GM19193 (cell line): ENCODE measurements around the gene SLX4IP.

Experiments used
- POLR2A ChIP-seq: IDR thresholded peaks from 4 replicates; pipeline ENCODE4 v1.6.1; 2011; ENCODE audit not compliant: insufficient read depth, insufficient read length; ENCODE audit errors: extremely low read depth

SLX4IP gene

GRCh38 chr20:10423735-10424134, 11.4 kb upstream of the SLX4IP start:
- TF ChIP-seq POLR2A = no peak

GRCh38 chr20:10427060-10427692, 7.9 kb upstream of the SLX4IP start:
- TF ChIP-seq POLR2A = no peak

GRCh38 chr20:10428008-10428407, 7.1 kb upstream of the SLX4IP start:
- TF ChIP-seq POLR2A = no peak

- TF ChIP-seq POLR2A = no peak
These were observed 5.6 kb upstream of the SLX4IP start for GRCh38 chr20:10429443-10429981.

GRCh38 chr20:10430000-10430466, 5.1 kb upstream of the SLX4IP start:
- no peak for TF ChIP-seq POLR2A

GRCh38 chr20:10430704-10431103, 4.4 kb upstream of the SLX4IP start:
- no peak for TF ChIP-seq POLR2A

GRCh38 chr20:10432079-10432478, 3.0 kb upstream of the SLX4IP start:
- no peak for TF ChIP-seq POLR2A

DNA sequence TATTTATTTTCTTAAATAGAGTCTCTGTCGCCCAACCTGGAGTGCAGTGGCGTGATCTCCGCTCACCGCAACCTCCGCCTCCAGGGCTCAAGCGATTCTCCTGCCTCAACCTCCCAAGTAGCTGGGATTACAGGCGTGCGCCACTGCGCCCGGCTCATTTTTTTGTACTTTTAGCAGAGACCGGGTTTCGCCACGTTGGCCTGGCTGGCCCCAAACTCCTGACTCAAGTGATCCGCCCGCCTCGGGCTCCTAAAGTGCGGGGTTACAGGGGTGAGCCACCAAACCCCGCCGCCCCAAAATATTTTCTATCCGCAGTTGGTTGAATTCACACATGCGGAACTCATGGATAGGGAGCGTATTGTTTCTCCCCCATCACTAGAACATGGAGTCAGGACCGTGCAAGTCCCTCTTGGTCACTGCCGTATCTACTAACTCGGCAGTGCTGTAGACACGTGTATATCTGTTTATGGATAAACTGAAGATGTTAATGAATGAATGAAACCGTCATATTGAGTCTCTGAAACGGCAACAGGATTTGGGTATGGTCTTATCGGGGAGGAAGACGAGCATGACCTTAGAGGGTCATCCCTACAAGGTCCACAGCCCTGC, 2.0 kb upstream of the SLX4IP start:
- no peak for TF ChIP-seq POLR2A

GRCh38 chr20:10433623-10434466, 1.3 kb upstream of the SLX4IP start, which contains the start of gene MKKS:
Gene MKKS (minus strand): TSS chr20:10434222. CDS start chr20:10413514, 20,708 bp downstream.
- peak; percentile 56 for TF ChIP-seq POLR2A

DNA sequence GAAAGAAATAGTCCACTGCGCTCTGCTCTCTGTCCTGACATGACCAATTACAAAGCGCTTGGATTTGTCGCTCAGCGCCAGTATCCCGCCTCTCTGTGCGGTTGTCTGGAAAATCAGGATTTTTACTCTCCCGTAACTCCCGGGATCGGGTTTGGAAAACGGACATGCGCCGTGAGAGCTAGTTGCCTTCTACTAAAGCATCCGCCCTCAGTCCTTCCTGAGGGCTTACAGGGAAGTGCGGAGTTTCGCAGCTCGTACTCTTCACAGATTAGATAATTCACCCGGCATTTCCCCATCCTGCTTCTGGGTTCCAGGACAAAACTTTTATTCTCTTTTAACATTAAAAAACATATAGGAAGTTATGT, 656 bp upstream of the SLX4IP start:
- peak; percentile 63 for TF ChIP-seq POLR2A

- TF ChIP-seq POLR2A = no peak
These were observed 1.1 kb downstream of the SLX4IP start for GRCh38 chr20:10436053-10436699.

- no peak for TF ChIP-seq POLR2A
These were observed 3.1 kb downstream of the SLX4IP start for GRCh38 chr20:10438217-10438616.

GRCh38 chr20:10443936-10444335, 8.8 kb downstream of the SLX4IP start:
- TF ChIP-seq POLR2A = no peak

GRCh38 chr20:10445758-10446157, 10.7 kb downstream of the SLX4IP start:
- TF ChIP-seq POLR2A = no peak

- no peak for TF ChIP-seq POLR2A
These were observed 11.9 kb downstream of the SLX4IP start for GRCh38 chr20:10447028-10447427.
